LNCaP clone FGC (cell line): ENCODE measurements around the gene AKR7A2.

Source experiments
- DNase-seq: peaks from one replicate; pipeline ENCODE4 v3.0.0-alpha.2; 2011; ENCODE audit warnings: low read depth
- H3K4me3 ChIP-seq: 2 replicates; pipeline ENCODE4 v1.5.1; 2011; ENCODE audit warnings: mild to moderate bottlenecking, low read depth, low read length, control low read depth
- TF ChIP-seq, protein P1 (sequence below): IDR thresholded peaks from 2 replicates; pipeline ENCODE4 v1.5.1; 2012; ENCODE audit warnings: mild to moderate bottlenecking; ENCODE audit not compliant: control insufficient read depth, insufficient read depth; ENCODE audit errors: extremely low read depth

Gene AKR7A2

GRCh38 chr1:19357299-19357986 is 45.5 kb upstream of the AKR7A2 start:
- TF ChIP-seq, protein P1, sequence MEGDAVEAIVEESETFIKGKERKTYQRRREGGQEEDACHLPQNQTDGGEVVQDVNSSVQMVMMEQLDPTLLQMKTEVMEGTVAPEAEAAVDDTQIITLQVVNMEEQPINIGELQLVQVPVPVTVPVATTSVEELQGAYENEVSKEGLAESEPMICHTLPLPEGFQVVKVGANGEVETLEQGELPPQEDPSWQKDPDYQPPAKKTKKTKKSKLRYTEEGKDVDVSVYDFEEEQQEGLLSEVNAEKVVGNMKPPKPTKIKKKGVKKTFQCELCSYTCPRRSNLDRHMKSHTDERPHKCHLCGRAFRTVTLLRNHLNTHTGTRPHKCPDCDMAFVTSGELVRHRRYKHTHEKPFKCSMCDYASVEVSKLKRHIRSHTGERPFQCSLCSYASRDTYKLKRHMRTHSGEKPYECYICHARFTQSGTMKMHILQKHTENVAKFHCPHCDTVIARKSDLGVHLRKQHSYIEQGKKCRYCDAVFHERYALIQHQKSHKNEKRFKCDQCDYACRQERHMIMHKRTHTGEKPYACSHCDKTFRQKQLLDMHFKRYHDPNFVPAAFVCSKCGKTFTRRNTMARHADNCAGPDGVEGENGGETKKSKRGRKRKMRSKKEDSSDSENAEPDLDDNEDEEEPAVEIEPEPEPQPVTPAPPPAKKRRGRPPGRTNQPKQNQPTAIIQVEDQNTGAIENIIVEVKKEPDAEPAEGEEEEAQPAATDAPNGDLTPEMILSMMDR, result no peak
- DNase-seq, result no peak
- no peak overlapping the region for H3K4me3 ChIP-seq

GRCh38 chr1:19356266-19356665 is 44.3 kb upstream of the AKR7A2 start:
- H3K4me3 ChIP-seq, result no peak overlapping the region
- TF ChIP-seq, protein P1, result no peak
- DNase-seq, result no peak

- no peak for DNase-seq
- TF ChIP-seq, protein P1, result no peak
- H3K4me3 ChIP-seq, result no peak overlapping the region
Observed at GRCh38 chr1:19354531-19354981, 42.6 kb upstream of the AKR7A2 start.

GRCh38 chr1:19353596-19353995 is 41.7 kb upstream of the AKR7A2 start:
- TF ChIP-seq, protein P1, result no peak
- no peak for DNase-seq
- H3K4me3 ChIP-seq, result no peak overlapping the region

GRCh38 chr1:19352839-19353238 is 40.9 kb upstream of the AKR7A2 start:
- TF ChIP-seq, protein P1, result no peak
- no peak overlapping the region for H3K4me3 ChIP-seq
- DNase-seq, result no peak

DNA sequence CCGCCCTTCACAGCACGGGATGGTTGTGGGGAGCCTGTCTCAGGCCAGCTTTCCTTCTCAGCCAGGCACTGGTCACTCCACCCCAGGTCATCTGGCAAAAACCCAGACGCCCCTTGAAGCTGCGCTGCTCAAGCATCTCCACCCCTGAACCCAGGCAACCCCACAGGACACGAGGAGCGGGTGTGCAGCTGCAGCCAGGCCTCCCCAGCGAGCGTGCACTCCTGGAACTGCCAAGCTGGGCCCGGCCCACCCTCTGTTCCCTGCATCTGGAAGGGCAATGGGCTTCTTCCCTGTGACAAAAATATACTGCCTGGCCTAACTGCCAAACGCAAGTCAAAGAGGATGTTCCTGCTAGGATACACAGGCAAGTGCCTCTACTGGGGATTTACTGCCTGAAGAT is 39.9 kb upstream of the AKR7A2 start:
- TF ChIP-seq, protein P1, result no peak
- no peak for DNase-seq

GRCh38 chr1:19350566-19350965 is 38.6 kb upstream of the AKR7A2 start:
- no peak for DNase-seq
- TF ChIP-seq, protein P1, result no peak

More for the DNA sequence above, 39.9 kb upstream of the AKR7A2 start:
- H3K4me3 ChIP-seq, result no peak overlapping the region

More at GRCh38 chr1:19350566-19350965, 38.6 kb upstream of the AKR7A2 start:
- no peak overlapping the region for H3K4me3 ChIP-seq
